Adipose tissue (tissue), 3 donors: ENCODE measurements around the gene C5orf24. TPM values are rescaled to one million over a fixed set of nuclear protein-coding genes. Genes with fewer than 3 reads are reported as not detected.
A peak's percentile ranks its signal among the peaks of the same experiment; 100 is the strongest.
"Not testable (repeated sequence)": the region's sequence is repeated elsewhere in the genome, so short reads cannot be mapped to it uniquely, and the experiment has no call there.

Source experiments
- H3K27ac ChIP-seq: one replicate; pipeline ENCODE4 v1.5.1; 2013; ENCODE audit warnings: low read depth, low read length
- WGBS, 3 donors: extraction: QIAGEN DNeasy Blood & Tissue Kit; methylation state at CpG; one replicate each; pipeline ENCODE4 v1.1.7; 2013; 5-methylcytosine and 5-hydroxymethylcytosine counted together
- polyA plus RNA-seq, 3 donors: library from polyadenylated mRNA; stranded (reverse); fragments of 200-250 nt; gene quantifications; one replicate each; pipeline ENCODE4 v1.2.3, GENCODE V29; 2013
- donor health status: healthy with polysubstance abuse.
- donor health status: Bipolar disorder and iron deficiency.
- donor health status: healthy.

The C5orf24 gene
- polyA plus RNA-seq, 3 donors, result 9.9 to 19.8 (median 18.1) TPM

DNA sequence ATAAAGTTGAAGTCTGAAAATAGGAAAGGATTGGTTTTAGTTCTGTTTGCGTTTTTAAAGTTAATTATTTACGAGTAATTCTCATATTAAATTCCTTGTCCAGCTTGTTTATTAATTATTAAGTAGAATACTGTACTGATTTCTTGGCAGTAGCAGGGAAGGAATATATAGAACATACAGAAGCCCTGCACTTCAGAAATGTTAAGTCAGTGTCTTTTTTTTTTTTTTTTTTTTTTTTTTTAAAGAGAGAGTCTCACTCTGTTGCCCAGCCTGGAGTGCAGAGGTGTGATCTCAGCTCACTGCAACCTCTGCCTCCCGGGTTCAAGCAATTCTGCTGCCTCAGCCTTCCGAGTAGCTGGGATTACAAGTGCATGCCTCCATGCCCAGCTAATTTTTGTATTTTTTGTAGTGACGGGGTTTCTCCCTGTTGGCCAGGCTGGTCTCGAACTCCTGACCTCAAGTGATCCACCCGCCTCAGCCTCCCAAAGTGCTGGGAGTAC, 3.7 kb downstream of the C5orf24 start:
- H3K27ac ChIP-seq, result not testable (repeated sequence)
- WGBS, 3 donors, result 79 to 90% (median 87%) methylated on average over 7 of the region's 7 CpGs

- 29 to 54% (median 47%) methylated on average over 1 of the region's 1 CpG for WGBS, 3 donors
- no peak overlapping the region for H3K27ac ChIP-seq
These were observed 5.6 kb downstream of the C5orf24 start for GRCh38 chr5:134851307-134851923.

GRCh38 chr5:134856465-134856864, 10.7 kb downstream of the C5orf24 start:
- not testable (repeated sequence) for H3K27ac ChIP-seq
- 92 to 96% (median 93%) methylated on average over 7 of the region's 7 CpGs for WGBS, 3 donors

DNA sequence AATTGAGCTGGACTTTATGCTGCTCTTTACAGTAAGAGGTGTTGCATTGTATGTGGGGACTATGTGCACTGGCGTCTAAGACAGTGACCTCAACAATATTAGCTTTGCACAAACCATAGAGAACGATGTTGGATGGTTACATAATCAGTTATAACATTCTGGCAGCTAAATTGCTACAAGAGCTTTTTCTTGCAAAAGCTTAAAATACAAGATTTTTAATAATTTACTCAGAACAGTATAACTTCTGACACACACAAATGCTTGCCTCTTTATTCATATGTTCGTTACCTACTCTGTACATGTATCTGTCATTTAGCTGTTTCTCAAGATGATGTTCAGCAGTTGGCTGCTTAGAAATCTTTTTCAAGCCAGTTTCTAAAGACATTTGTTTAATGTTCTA, 11.6 kb downstream of the C5orf24 start:
- WGBS, 3 donors, result 54 to 60% (median 58%) methylated on average over 3 of the region's 3 CpGs
- no peak overlapping the region for H3K27ac ChIP-seq

DNA sequence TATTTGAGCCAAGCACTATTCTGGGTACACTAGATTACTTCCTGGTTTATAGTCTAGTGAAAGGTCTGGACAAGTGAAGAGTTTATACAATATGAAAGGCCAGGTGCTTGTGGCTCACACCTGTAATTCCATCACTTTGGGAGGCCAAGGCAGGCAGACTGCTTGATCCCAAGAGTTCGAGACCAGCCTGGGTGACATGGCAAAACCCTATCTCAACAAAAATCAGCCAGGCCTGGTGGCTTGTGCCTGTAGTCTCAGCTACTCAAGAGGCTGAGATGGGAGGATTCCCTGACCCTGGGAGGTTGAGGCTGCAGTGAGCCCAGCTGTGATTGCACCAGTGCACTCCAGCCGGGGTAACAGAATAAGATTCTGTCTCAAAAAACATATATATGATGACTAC, 18.9 kb downstream of the C5orf24 start:
- no peak overlapping the region for H3K27ac ChIP-seq
- 93 to 96% (median 94%) methylated on average over 2 of the region's 2 CpGs for WGBS, 3 donors

GRCh38 chr5:134873494-134873893, 27.7 kb downstream of the C5orf24 start:
- 82 to 85% (median 84%) methylated on average over 6 of the region's 6 CpGs for WGBS, 3 donors
- no peak overlapping the region for H3K27ac ChIP-seq

DNA sequence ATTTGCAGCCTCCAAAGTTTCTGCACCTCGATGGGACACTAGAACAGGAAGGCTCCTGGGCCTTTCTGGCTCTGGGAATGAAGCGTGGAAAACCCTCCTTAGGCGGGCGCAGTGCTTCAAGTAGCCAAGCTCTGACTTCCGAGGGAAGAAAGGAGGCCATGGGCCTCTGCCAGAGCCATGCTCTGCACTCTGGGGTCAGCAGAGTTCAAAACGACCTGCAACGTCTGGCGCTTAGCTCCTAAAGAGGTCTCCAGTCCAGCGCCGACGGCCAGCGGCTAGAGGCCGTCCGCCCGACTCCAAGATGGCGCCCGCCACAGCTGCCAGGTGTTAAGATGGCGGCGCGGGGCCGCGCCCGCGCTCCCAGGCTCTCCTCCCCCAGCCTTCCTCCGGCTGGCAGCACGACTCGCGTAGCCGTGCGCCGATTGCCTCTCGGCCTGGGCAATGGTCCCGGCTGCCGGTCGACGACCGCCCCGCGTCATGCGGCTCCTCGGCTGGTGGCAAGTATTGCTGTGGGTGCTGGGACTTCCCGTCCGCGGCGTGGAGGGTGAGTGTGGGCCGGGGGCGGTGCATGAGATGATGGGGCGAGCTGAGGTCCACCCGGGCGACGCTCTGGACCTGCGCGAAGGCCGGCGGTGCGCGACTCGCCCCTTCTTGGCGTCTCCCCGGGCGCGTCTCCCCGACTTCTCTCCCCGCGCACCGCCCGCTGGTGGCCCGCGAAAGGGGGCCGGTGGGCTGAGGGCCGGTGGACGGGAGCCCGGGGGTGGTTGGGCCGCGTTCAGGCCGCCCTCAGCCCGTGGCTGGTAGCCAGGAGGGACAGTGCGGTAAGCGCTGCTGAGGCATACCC, 28.4 kb downstream of the C5orf24 start, which contains the start of gene TXNDC15:
Gene TXNDC15 (plus strand): TSS at position 385 of the 844 bp plus-strand sequence. CDS start 57 bp downstream, at position 442.
- 2 to 4% (median 2%) methylated on average over 73 to 79 of the region's 79 CpGs for WGBS, 3 donors
- H3K27ac ChIP-seq, result peak within 1 kb of the TSS; percentile 68

GRCh38 chr5:134874831-134875655, 29.3 kb downstream of the C5orf24 start:
- peak overlapping the region; percentile 68 for H3K27ac ChIP-seq
- WGBS, 3 donors, result 11 to 13% (median 12%) methylated on average over 20 of the region's 20 CpGs

DNA sequence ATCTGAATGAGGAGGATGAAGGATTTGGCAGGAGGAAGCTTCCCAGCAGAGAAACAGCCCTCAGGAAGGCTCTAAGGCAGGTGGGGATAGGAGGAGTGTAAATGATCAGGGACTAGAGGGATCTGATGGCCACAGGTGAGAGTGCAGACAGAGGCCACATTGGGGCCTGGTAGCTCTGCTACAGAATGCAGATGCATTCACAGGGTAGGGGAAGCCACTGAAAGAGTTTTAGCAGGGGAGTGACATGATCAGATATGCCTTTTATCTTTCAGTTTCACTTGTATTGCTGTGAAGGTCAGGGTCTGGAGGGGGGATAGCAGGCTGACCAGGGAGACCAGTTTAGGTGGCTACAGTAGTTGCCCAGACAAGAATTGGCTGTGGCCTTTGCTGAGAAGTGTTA, 31.4 kb downstream of the C5orf24 start:
- H3K27ac ChIP-seq, result no peak overlapping the region

- WGBS, 3 donors, result 70 to 95% (median 91%) methylated on average over 3 of the region's 3 CpGs
- H3K27ac ChIP-seq, result no peak overlapping the region
These were observed 32.6 kb downstream of the C5orf24 start for GRCh38 chr5:134878403-134878802.

- 62 to 90% (median 88%) methylated on average over 3 of the region's 3 CpGs for WGBS, 3 donors
- no peak overlapping the region for H3K27ac ChIP-seq
These were observed 33.7 kb downstream of the C5orf24 start for GRCh38 chr5:134879456-134879855.

GRCh38 chr5:134880937-134881336, 35.2 kb downstream of the C5orf24 start:
- 86 to 95% (median 93%) methylated on average over 1 to 2 of the region's 3 CpGs for WGBS, 3 donors
- not testable (repeated sequence) for H3K27ac ChIP-seq

GRCh38 chr5:134881711-134882110, 35.9 kb downstream of the C5orf24 start:
- WGBS, 3 donors, result 95 to 100% (median 96%) methylated on average over 4 to 28 of the region's 30 CpGs
- H3K27ac ChIP-seq, result not testable (repeated sequence)

GRCh38 chr5:134887593-134888159, 41.9 kb downstream of the C5orf24 start:
- 89 to 93% (median 91%) methylated on average over 14 of the region's 14 CpGs for WGBS, 3 donors

GRCh38 chr5:134889335-134889734, 43.6 kb downstream of the C5orf24 start:
- no peak overlapping the region for H3K27ac ChIP-seq
- WGBS, 3 donors, result 90 to 99% (median 97%) methylated on average over 8 of the region's 8 CpGs

More at GRCh38 chr5:134887593-134888159, 41.9 kb downstream of the C5orf24 start:
- H3K27ac ChIP-seq, result no peak overlapping the region

- WGBS, 3 donors, result 98 to 100% (median 100%) methylated on average over 1 of the region's 1 CpG
- no peak overlapping the region for H3K27ac ChIP-seq
These were observed 45.7 kb downstream of the C5orf24 start for GRCh38 chr5:134891473-134891872.

GRCh38 chr5:134892282-134892681, 46.5 kb downstream of the C5orf24 start:
- WGBS, 3 donors, result 88 to 94% (median 90%) methylated on average over 3 of the region's 3 CpGs
- H3K27ac ChIP-seq, result no peak overlapping the region

GRCh38 chr5:134892926-134893325, 47.2 kb downstream of the C5orf24 start:
- 94 to 96% (median 95%) methylated on average over 2 of the region's 2 CpGs for WGBS, 3 donors
- H3K27ac ChIP-seq, result no peak overlapping the region
